GM19372 (cell line): ENCODE data around the gene ALPK3.

Experiments
- ATAC-seq: cut with Tn5 transposase; IDR thresholded peaks from one replicate; pipeline ENCODE4 v1.9.1; 2021; ENCODE audit warnings: mild to moderate bottlenecking, low read depth, moderate library complexity; ENCODE audit not compliant: unreplicated experiment

The ALPK3 gene

GRCh38 chr15:84819791-84820190 lies 2.6 kb downstream of the ALPK3 start:
- no peak for ATAC-seq

- no peak for ATAC-seq
These were observed 4.4 kb downstream of the ALPK3 start for GRCh38 chr15:84821501-84822021.

- no peak for ATAC-seq
These were observed 5.6 kb downstream of the ALPK3 start for GRCh38 chr15:84822653-84823281.

- ATAC-seq, result no peak
These were observed 6.2 kb downstream of the ALPK3 start for GRCh38 chr15:84823282-84823878.

- ATAC-seq, result no peak
These were observed 7.3 kb downstream of the ALPK3 start for GRCh38 chr15:84824260-84825007.

- no peak for ATAC-seq
These were observed 9.2 kb downstream of the ALPK3 start for GRCh38 chr15:84826369-84826823.

- ATAC-seq, result no peak
These were observed 10.1 kb downstream of the ALPK3 start for GRCh38 chr15:84827246-84827645.

GRCh38 chr15:84828086-84828908 lies 11.1 kb downstream of the ALPK3 start:
- no peak for ATAC-seq

GRCh38 chr15:84829428-84829827 lies 12.3 kb downstream of the ALPK3 start:
- no peak for ATAC-seq

GRCh38 chr15:84830036-84830435 lies 12.9 kb downstream of the ALPK3 start:
- no peak for ATAC-seq

- ATAC-seq, result no peak
These were observed 13.9 kb downstream of the ALPK3 start for GRCh38 chr15:84831028-84831427.

GRCh38 chr15:84831613-84832012 lies 14.5 kb downstream of the ALPK3 start:
- ATAC-seq, result no peak

- no peak for ATAC-seq
These were observed 15.4 kb downstream of the ALPK3 start for GRCh38 chr15:84832448-84833040.

GRCh38 chr15:84833447-84834228 lies 16.5 kb downstream of the ALPK3 start:
- no peak for ATAC-seq

- ATAC-seq, result no peak
These were observed 17.2 kb downstream of the ALPK3 start for GRCh38 chr15:84834229-84834955.

- ATAC-seq, result no peak
These were observed 17.8 kb downstream of the ALPK3 start for GRCh38 chr15:84834969-84835368.

GRCh38 chr15:84835661-84836337 lies 18.6 kb downstream of the ALPK3 start:
- ATAC-seq, result no peak

GRCh38 chr15:84836844-84837243 lies 19.7 kb downstream of the ALPK3 start:
- ATAC-seq, result no peak
